Kidney (tissue), 14 donors: Measurements from ENCODE around the gene GRIN3A. TPM values are rescaled to one million over a fixed set of nuclear protein-coding genes. Genes with fewer than 3 reads are reported as not detected.

Experiments
- DNase-seq, 5 donors: peaks; one replicate each; pipeline ENCODE4 v3.0.0-alpha.2; 2013 to 2020
- FAIRE-seq: peaks from 2 replicates; lab custom pipeline; 2012; peaks lifted over from hg19 to GRCh38; lab: Jason Lieb, UNC
- H3K27ac ChIP-seq, 2 donors: one replicate each; pipeline ENCODE4 v1.7.0; 2013; ENCODE audit warnings: low read depth in 2 of 2, low read length in 2 of 2, inconsistent platforms in 1 of 2
- H3K27me3 ChIP-seq: one replicate; pipeline ENCODE4 v1.7.1; 2013; ENCODE audit warnings: low read length, inconsistent platforms; ENCODE audit not compliant: control insufficient read depth, insufficient read depth
- H3K36me3 ChIP-seq, 3 donors: one replicate each; pipeline versions ENCODE4 v1.7.0 to v1.7.1; 2013; ENCODE audit warnings: low read length in 3 of 3, control low read depth in 1 of 3, inconsistent platforms in 1 of 3; ENCODE audit not compliant: insufficient read depth in 3 of 3, control insufficient read depth in 2 of 3
- H3K4me1 ChIP-seq, 3 donors: one replicate each; pipeline versions ENCODE4 v1.7.0 to v1.7.1; 2013; ENCODE audit warnings: low read length in 3 of 3, inconsistent platforms in 1 of 3, low read depth in 1 of 3; ENCODE audit not compliant: control insufficient read depth in 2 of 3, insufficient read depth in 2 of 3
- H3K4me3 ChIP-seq, 3 donors: one replicate each; pipeline versions ENCODE4 v1.7.0 to v1.8.1; 2013; ENCODE audit warnings: low read length in 3 of 3, control low read depth in 1 of 3, inconsistent platforms in 1 of 3
- H3K9ac ChIP-seq, 3 donors: one replicate each; pipeline versions ENCODE4 v1.7.0 to v1.7.1; 2013; ENCODE audit warnings: low read length in 3 of 3, control low read depth in 1 of 3, inconsistent platforms in 1 of 3
- H3K9me3 ChIP-seq, 3 donors: one replicate each; pipeline versions ENCODE4 v1.7.0 to v1.7.1; 2013; ENCODE audit warnings: low read length in 3 of 3, control low read depth in 1 of 3, inconsistent platforms in 1 of 3; ENCODE audit not compliant: control insufficient read depth in 2 of 3, insufficient read depth in 1 of 3
- CTCF ChIP-seq: IDR thresholded peaks from 3 replicates; pipeline ENCODE4 v1.5.1; 2012; ENCODE audit warnings: mild to moderate bottlenecking, moderate library complexity, borderline replicate concordance; ENCODE audit not compliant: insufficient read depth; ENCODE audit errors: extremely low read depth
- intact Hi-C: fragments of 100-400 bp; cut with DNase I; formaldehyde crosslinking; loops from one replicate; pipeline ENCODE4 v1.11.1; 2022
- polyA plus RNA-seq: library from polyadenylated mRNA; stranded (reverse); fragments of 350-450 nt; fragmentation: Illumina TruSeq; extraction: RNeasy Lipid Tissue Mini Kit (QIAGEN cat#74804); gene quantifications from one replicate; pipeline ENCODE4 v1.2.3, GENCODE V29; 2014; ENCODE audit warnings: low read depth, low replicate concordance; ENCODE audit not compliant: insufficient read depth
- total RNA-seq: library from RNA; stranded (reverse); fragmentation: NEBNext Ultra II Directional; extraction: Animal tissue kit (Norgen Biotek cat#: 25700); gene quantifications from one replicate; pipeline ENCODE4 v1.2.1, GENCODE V29; 2021
- donor health status: control.
- donor health status: control.
- donor health status: control.
- donor health status: control.
- donor health status: control.
- donor health status: DM: yes; HTN: yes; CAD: no.
- donor health status: Normal renal cell carcinoma (clear cell type).

Gene GRIN3A
- total and polyA plus RNA-seq, 2 donors from 2014 or later: 0.03 to 0.06 TPM

DNA sequence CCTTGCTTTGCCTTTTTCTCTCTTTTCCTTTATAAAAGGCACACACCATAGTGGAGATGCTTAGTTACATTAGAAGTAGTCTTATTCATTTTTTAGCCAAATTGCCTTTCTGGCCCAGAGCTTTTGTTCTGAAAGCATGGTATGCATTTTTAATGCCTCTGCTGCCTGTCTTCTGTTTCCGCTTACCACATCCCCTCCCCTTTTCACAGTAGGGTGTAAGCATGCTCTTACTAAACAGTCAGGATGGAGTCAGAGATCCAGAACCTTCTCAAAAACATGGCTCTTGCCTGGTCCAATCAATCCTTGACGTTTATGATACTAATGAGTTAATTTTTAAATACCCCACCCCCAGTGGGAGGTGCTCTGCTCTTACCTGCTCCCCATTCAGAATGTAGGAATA lies 166.1 kb downstream of the GRIN3A start:
- Histone ChIP-seq H3K27me3 (no peaks in the 10 kb centered on the region), H3K4me1 (no peaks in the 10 kb centered on the region), H3K4me3 (no peak overlapping the region), H3K27ac (no peak overlapping the region), H3K36me3 (peaks cover 0 to 6% (median 2%) of the 10 kb centered on the region in 3 donors), H3K9ac (no peak overlapping the region), H3K9me3 (no peaks in the 10 kb centered on the region)
- FAIRE-seq (no peak), DNase-seq (no peak)
- TF ChIP-seq CTCF: no peak
- intact Hi-C loops: no loop called here

GRCh38 chr9:101571114-101571513 lies 167.3 kb downstream of the GRIN3A start:
- intact Hi-C loops: no loop called here
- Histone ChIP-seq H3K9me3 (no peaks in the 10 kb centered on the region), H3K9ac (no peak overlapping the region)

GRCh38 chr9:101569741-101570501 lies 168.5 kb downstream of the GRIN3A start:
- Histone ChIP-seq H3K9ac (no peak overlapping the region), H3K4me3 (no peak overlapping the region), H3K36me3 (peaks cover 0 to 8% (median 2%) of the 10 kb centered on the region in 3 donors), H3K27me3 (no peaks in the 10 kb centered on the region), H3K27ac (no peak overlapping the region), H3K4me1 (no peaks in the 10 kb centered on the region), H3K9me3 (no peaks in the 10 kb centered on the region)
- no peak for FAIRE-seq
- intact Hi-C loops: no loop called here
- TF ChIP-seq CTCF: no peak
- no peak for DNase-seq

More at GRCh38 chr9:101571114-101571513, 167.3 kb downstream of the GRIN3A start:
- no peaks in the 10 kb centered on the region for H3K4me1 ChIP-seq
- TF ChIP-seq CTCF: no peak
- no peak for FAIRE-seq
- no peak overlapping the region for H3K4me3 ChIP-seq
- H3K27me3 ChIP-seq: no peaks in the 10 kb centered on the region
- no peak overlapping the region for H3K27ac ChIP-seq
- H3K36me3 ChIP-seq: peaks cover 0 to 6% (median 2%) of the 10 kb centered on the region in 3 donors
- DNase-seq: no peak
